ENCODE measurements around the gene C11orf58.

- TF ChIP-seq CTCF (IDR thresholded peaks at IDR 0.05; ENCODE audit: insufficient read depth, low read length) = no peak
- TF ChIP-seq POLR2AphosphoS5 (IDR thresholded peaks at IDR 0.05; ENCODE audit: low read depth) = no peak
Measured at GRCh38 chr11:16804104-16804947, 65.9 kb downstream of the C11orf58 start.
